IPS-18a (cell line): Measurements from ENCODE around the gene PARM1.

Source experiments
- H3K27ac ChIP-seq: one replicate; pipeline ENCODE4 v1.5.1; 2013; ENCODE audit warnings: low read length
- H3K27me3 ChIP-seq: one replicate; pipeline ENCODE4 v1.6.1; 2013; ENCODE audit warnings: mild to moderate bottlenecking, low read length; ENCODE audit not compliant: control insufficient read depth, insufficient read depth
- H3K36me3 ChIP-seq: one replicate; pipeline ENCODE4 v1.6.1; 2013; ENCODE audit warnings: low read depth, low read length; ENCODE audit not compliant: control insufficient read depth
- H3K4me1 ChIP-seq: one replicate; pipeline ENCODE4 v1.6.1; 2013; ENCODE audit warnings: low read depth, low read length; ENCODE audit not compliant: control insufficient read depth
- H3K4me3 ChIP-seq: one replicate; pipeline ENCODE4 v1.5.1; 2013; ENCODE audit warnings: low read length
- H3K9ac ChIP-seq: one replicate; pipeline ENCODE4 v1.6.1; 2013; ENCODE audit warnings: mild to moderate bottlenecking, low read length, moderate library complexity
- H3K9me3 ChIP-seq: one replicate; pipeline ENCODE4 v1.6.1; 2013; ENCODE audit warnings: low read depth, low read length; ENCODE audit not compliant: control insufficient read depth

Gene PARM1

GRCh38 chr4:75089206-75089605 is 156.3 kb downstream of the PARM1 start:
- no peaks in the 10 kb centered on the region for H3K36me3 ChIP-seq
- no peak overlapping the region for H3K4me3 ChIP-seq
- no peak overlapping the region for H3K9ac ChIP-seq
- no peaks in the 10 kb centered on the region for H3K4me1 ChIP-seq
- no peak overlapping the region for H3K27ac ChIP-seq
- H3K9me3 ChIP-seq, result no peaks in the 10 kb centered on the region
- H3K27me3 ChIP-seq, result no peaks in the 10 kb centered on the region

- no peaks in the 10 kb centered on the region for H3K9me3 ChIP-seq
- no peak overlapping the region for H3K9ac ChIP-seq
- no peak overlapping the region for H3K4me3 ChIP-seq
- no peaks in the 10 kb centered on the region for H3K27me3 ChIP-seq
- no peaks in the 10 kb centered on the region for H3K4me1 ChIP-seq
- H3K27ac ChIP-seq, result no peak overlapping the region
- no peaks in the 10 kb centered on the region for H3K36me3 ChIP-seq
Observed at GRCh38 chr4:75099321-75099720, 166.4 kb downstream of the PARM1 start.
